SK-N-SH (cell line): Measurements from ENCODE around the gene DMGDH. TPM values are rescaled to one million over a fixed set of nuclear protein-coding genes. Genes with fewer than 3 reads are reported as not detected.

Source experiments
- CTCF ChIA-PET: fragments of 300-600, 350-600 bp; formaldehyde crosslinking; extraction: SDS; loops from one replicate; lab custom pipeline; 2021; lab: Yijun Ruan, JAX
- POLR2A ChIA-PET: fragments of 350-600 bp; sonication (Branson Sonifier 250); formaldehyde crosslinking; extraction: SDS; loops from one replicate; lab custom pipeline; 2020; ENCODE audit warnings: antibody characterized with exemption, inconsistent platforms; lab: Yijun Ruan, JAX
- DNase-seq: peaks from one replicate; pipeline ENCODE4 v3.0.0; 2012
- H2AFZ ChIP-seq: fragments of 200-600 bp; sonication (generic); 2 replicates; pipeline ENCODE4 v1.8.1; 2016; ENCODE audit warnings: antibody characterized with exemption, mild to moderate bottlenecking, low read depth
- H3F3A ChIP-seq: fragments of 200-600 bp; sonication (generic); replicated peaks from 2 replicates; pipeline ENCODE3; 2016; ENCODE audit warnings: antibody characterized with exemption, mild to moderate bottlenecking; ENCODE audit not compliant: insufficient read depth
- H3K27ac ChIP-seq, 2 experiments: fragments of 200-500 bp in 1 of 2; fragments of 200-600 bp in 1 of 2; sonication (Bioruptor generic) in 1 of 2; sonication (generic), shearing (Covaris generic) in 1 of 2; 2 replicates each; pipeline versions ENCODE4 v1.5.1 to v1.6.1; 2014 to 2016; ENCODE audit warnings: low read depth in 2 of 2, inconsistent platforms in 1 of 2, low read length in 1 of 2, mild to moderate bottlenecking in 1 of 2, mixed read lengths in 1 of 2
- H3K27me3 ChIP-seq: fragments of 200-600 bp; sonication (generic), shearing (Covaris generic); 2 replicates; pipeline ENCODE4 v1.6.1; 2016; ENCODE audit warnings: mixed run types; ENCODE audit not compliant: insufficient read depth
- H3K36me3 ChIP-seq, 2 experiments: fragments of 200-500 bp in 1 of 2; fragments of 200-600 bp in 1 of 2; sonication (Bioruptor generic) in 1 of 2; sonication (generic) in 1 of 2; replicated peaks in 1 of 2; 2 replicates each; pipeline versions ENCODE3 to v1.5.1; 2014 to 2016; ENCODE audit warnings: low read length in 1 of 2, mild to moderate bottlenecking in 1 of 2; ENCODE audit not compliant: insufficient read depth in 2 of 2, control insufficient read depth in 1 of 2
- H3K4me1 ChIP-seq, 2 experiments: fragments of 200-500 bp in 1 of 2; fragments of 200-600 bp in 1 of 2; sonication (Bioruptor generic) in 1 of 2; sonication (generic), shearing (Covaris generic) in 1 of 2; 2 replicates each; pipeline versions ENCODE4 v1.5.1 to v1.6.1; 2014 to 2016; ENCODE audit warnings: low read depth in 1 of 2, low read length in 1 of 2, mixed run types in 1 of 2; ENCODE audit not compliant: insufficient read depth in 2 of 2, control insufficient read depth in 1 of 2
- H3K4me2 ChIP-seq: fragments of 200-600 bp; sonication (generic), shearing (Covaris generic); 2 replicates; pipeline ENCODE4 v1.6.1; 2017; ENCODE audit warnings: mixed run types
- H3K4me3 ChIP-seq, 2 experiments: fragments of 200-500 bp in 1 of 2; fragments of 200-600 bp in 1 of 2; sonication (Bioruptor generic) in 1 of 2; sonication (generic), shearing (Covaris generic) in 1 of 2; 2 replicates each; pipeline versions ENCODE4 v1.5.1 to v1.8.1; 2014 to 2016; ENCODE audit warnings: low read depth in 2 of 2, inconsistent platforms in 1 of 2, low read length in 1 of 2, mild to moderate bottlenecking in 1 of 2, mixed read lengths in 1 of 2, moderate library complexity in 1 of 2
- H3K79me2 ChIP-seq: fragments of 200-600 bp; sonication (generic); 2 replicates; pipeline ENCODE4 v1.8.1; 2017; ENCODE audit warnings: mild to moderate bottlenecking; ENCODE audit not compliant: insufficient read depth
- H3K9ac ChIP-seq: fragments of 200-600 bp; sonication (generic); 2 replicates; pipeline ENCODE4 v1.6.1; 2017; ENCODE audit warnings: mixed run types
- H3K9me2 ChIP-seq: fragments of 200-600 bp; sonication (generic); 2 replicates; pipeline ENCODE4 v1.6.1; 2017; ENCODE audit warnings: mixed run types
- H3K9me3 ChIP-seq: fragments of 200-600 bp; sonication (generic); 2 replicates; pipeline ENCODE4 v1.6.1; 2017; ENCODE audit warnings: mixed run types, mild to moderate bottlenecking, moderate library complexity
- H4K20me1 ChIP-seq: fragments of 200-600 bp; sonication (generic); 2 replicates; pipeline ENCODE4 v1.6.1; 2017; ENCODE audit warnings: mild to moderate bottlenecking, mixed run types; ENCODE audit not compliant: insufficient read depth
- CTCF ChIP-seq: fragments of 200-600 bp; sonication (generic); IDR thresholded peaks from 2 replicates; pipeline ENCODE4 v1.6.1; 2017; ENCODE audit warnings: antibody characterized with exemption, mild to moderate bottlenecking, moderate library complexity
- EP300 ChIP-seq, 2 experiments: IDR thresholded peaks; 2 replicates each; pipeline versions ENCODE4 v1.4.0 to v1.6.1; 2012; ENCODE audit warnings: borderline replicate concordance in 1 of 2, low read depth in 1 of 2, low read length in 1 of 2
- EZH2phosphoT487 ChIP-seq: fragments of 200-600 bp; sonication (generic); IDR thresholded peaks from 2 replicates; pipeline ENCODE4 v1.6.1; 2017; ENCODE audit warnings: low read depth, mixed run types, mild to moderate bottlenecking, antibody characterized with exemption, moderate library complexity, borderline replicate concordance
- FOXJ3 ChIP-seq: sonication (generic); formaldehyde crosslinking; IDR thresholded peaks from 2 replicates; pipeline ENCODE4 v1.5.1; 2020; ENCODE audit warnings: mild to moderate bottlenecking, missing genetic modification reagents
- FOXM1 ChIP-seq: IDR thresholded peaks from 2 replicates; pipeline ENCODE4 v1.4.0; 2012; ENCODE audit warnings: low read depth, mild to moderate bottlenecking
- GABPA ChIP-seq: IDR thresholded peaks from 2 replicates; pipeline ENCODE4 v1.4.0; 2012; ENCODE audit warnings: low read depth, mild to moderate bottlenecking
- JUND ChIP-seq: IDR thresholded peaks from 2 replicates; pipeline ENCODE4 v1.4.0; 2012
- NFIC ChIP-seq: IDR thresholded peaks from 2 replicates; pipeline ENCODE4 v1.4.0; 2012; ENCODE audit warnings: borderline replicate concordance
- NRF1 ChIP-seq: IDR thresholded peaks from 2 replicates; pipeline ENCODE4 v1.6.1; 2012; ENCODE audit warnings: low read depth, mild to moderate bottlenecking, low read length
- RAD21 ChIP-seq: IDR thresholded peaks from 2 replicates; pipeline ENCODE4 v1.6.1; 2012; ENCODE audit warnings: mild to moderate bottlenecking, low read length
- RCOR1 ChIP-seq: fragments of 150-350 bp; IDR thresholded peaks from 2 replicates; pipeline ENCODE4 v1.6.1; 2017; ENCODE audit warnings: antibody characterized with exemption, low read length
- TAF1 ChIP-seq: IDR thresholded peaks from 2 replicates; pipeline ENCODE4 v1.6.1; 2012; ENCODE audit warnings: low read depth, mild to moderate bottlenecking, low read length, moderate library complexity, borderline replicate concordance
- TCF12 ChIP-seq: IDR thresholded peaks from 2 replicates; pipeline ENCODE4 v1.4.0; 2012
- TEAD4 ChIP-seq: IDR thresholded peaks from 2 replicates; pipeline ENCODE4 v1.4.0; 2012; ENCODE audit warnings: mild to moderate bottlenecking, borderline replicate concordance; ENCODE audit not compliant: insufficient read depth
- USF2 ChIP-seq: fragments of 150-350 bp; IDR thresholded peaks from 2 replicates; pipeline ENCODE4 v1.6.1; 2017; ENCODE audit warnings: antibody characterized with exemption, low read length, low read depth, borderline replicate concordance
- YY1 ChIP-seq: IDR thresholded peaks from 2 replicates; pipeline ENCODE4 v1.4.0; 2012; ENCODE audit warnings: low read depth, mild to moderate bottlenecking
- WGBS: methylation state at CpG from one replicate; pipeline ENCODE4 v1.1.6; 2017; ENCODE audit warnings: low lambda C conversion rate; 5-methylcytosine and 5-hydroxymethylcytosine counted together
- polyA plus RNA-seq, 3 experiments: library from polyadenylated mRNA; depleted of rRNA; stranded (reverse); fragments of >200 nt; gene quantifications; 2 replicates each; pipeline ENCODE4 v1.2.3, GENCODE V29; 2012

Gene DMGDH
- polyA plus RNA-seq, 1 of the 3 experiments (the other 2 are of a cell fraction) = 0.56 TPM

- Histone ChIP-seq H3K4me3 (no peak overlapping the region), H3K9ac (no peak overlapping the region), H3K4me1 (peaks cover 0 to 11% of the 10 kb centered on the region in 2 experiments; a peak in 3 of 4 replicates), H3K4me2 (no peak overlapping the region), H3K9me2 (no peaks in the 10 kb centered on the region), H3K27me3 (no peaks in the 10 kb centered on the region), H3K79me2 (no peaks in the 10 kb centered on the region), H4K20me1 (no peaks in the 10 kb centered on the region), H3K36me3 (no peaks in the 10 kb centered on the region), H3K27ac (no peak overlapping the region), H2AFZ (peak overlapping the region; percentile 39; the same call in 1 of the 2 replicates), H3F3A (peaks cover 5% of the 10 kb centered on the region), H3K9me3 (no peaks in the 10 kb centered on the region)
- CTCF ChIA-PET = interaction anchor here (1.1 to 9.8 kb wide), 49 partner anchors 8 to 557 kb away, joined by 3 to 585 read pairs (median 9); partner anchors contain the start of genes ARSB, BHMT2, DMGDH and HOMER1
- POLR2A ChIA-PET = no interaction called here
- TF ChIP-seq EZH2phosphoT487 = no peak
- TF ChIP-seq TEAD4 = no peak
- TF ChIP-seq TAF1 = no peak
- no peak for TF ChIP-seq NFIC
- TF ChIP-seq YY1 = no peak
- TF ChIP-seq EP300 (IDR thresholded peaks at IDR 0.05; ENCODE audit: borderline replicate concordance in 1 of 2, low read depth in 1 of 2, low read length in 1 of 2) = no peak
- TF ChIP-seq NRF1 = no peak
- no peak for TF ChIP-seq JUND
- no peak for TF ChIP-seq TCF12
- no peak for TF ChIP-seq FOXM1
- TF ChIP-seq GABPA = no peak
- TF ChIP-seq CTCF = no peak
- TF ChIP-seq USF2 = no peak
- TF ChIP-seq RAD21 = no peak
- TF ChIP-seq FOXJ3 = no peak
- no peak for DNase-seq
- WGBS = 89% methylated on average over 1 of the region's 1 CpG
Measured at GRCh38 chr5:79023947-79024346, 45.5 kb downstream of the DMGDH start.

- Histone ChIP-seq H3F3A (peaks cover 5% of the 10 kb centered on the region), H3K9me3 (no peaks in the 10 kb centered on the region), H3K9me2 (no peaks in the 10 kb centered on the region), H2AFZ (no peak overlapping the region), H4K20me1 (no peaks in the 10 kb centered on the region), H3K79me2 (no peaks in the 10 kb centered on the region), H3K4me3 (no peak overlapping the region), H3K9ac (no peak overlapping the region), H3K27ac (no peak overlapping the region), H3K36me3 (no peaks in the 10 kb centered on the region), H3K4me1 (peaks cover 0 to 11% of the 10 kb centered on the region in 2 experiments; a peak in 3 of 4 replicates), H3K4me2 (no peak overlapping the region), H3K27me3 (no peaks in the 10 kb centered on the region)
- POLR2A ChIA-PET = interaction anchor here (0.8 kb wide), 1 partner anchor 110 kb away, joined by 4 read pairs; no protein-coding TSS in a partner anchor
- CTCF ChIA-PET = interaction anchor here (0.9 to 9.8 kb wide), 19 partner anchors 14 to 556 kb away, joined by 3 to 585 read pairs (median 15); partner anchors contain the start of gene ARSB
- DNase-seq = peak; percentile 17
- no peak for TF ChIP-seq CTCF
- peak; percentile 76 for TF ChIP-seq RCOR1
- TF ChIP-seq EZH2phosphoT487 = no peak
- 65% methylated on average over 1 of the region's 1 CpG for WGBS
Measured at GRCh38 chr5:79023348-79023747, 46.1 kb downstream of the DMGDH start.
